Karpas-422 (cell line): ENCODE measurements around the gene ETFB. TPM values are rescaled to one million over a fixed set of nuclear protein-coding genes. Genes with fewer than 3 reads are reported as not detected.

Experiments
- total RNA-seq: library from RNA; depleted of rRNA; stranded (reverse); fragments of >200 nt; shearing (Covaris generic); gene quantifications from 2 replicates; pipeline ENCODE4 v1.2.3, GENCODE V29; 2014; ENCODE audit warnings: low replicate concordance; rRNA removed

ETFB gene
- total RNA-seq, 1 experiment from 2014 or later: 112 TPM

Other genes with a start within 250 kb of the ETFB start
- 0.14 TPM in 1 of 2 replicates, not detected in the other for gene SIGLEC9, start 241.5 kb downstream of the ETFB start, total RNA-seq
- not detected in 2 replicates for gene SIGLEC7, start 224.1 kb downstream of the ETFB start, total RNA-seq
- gene CD33, start 141.3 kb downstream of the ETFB start, total RNA-seq: 18.1 and 19.3 TPM in 2 replicates
- gene SIGLECL1, start 115.3 kb downstream of the ETFB start, total RNA-seq: not detected in 2 replicates
- gene IGLON5, start 54.7 kb downstream of the ETFB start, total RNA-seq: not detected in 2 replicates
- gene VSIG10L, start 24.2 kb downstream of the ETFB start, total RNA-seq: 5.7 and 6.6 TPM in 2 replicates
- 2.3 TPM in 1 of 2 replicates, not detected in the other for gene CLDND2, start 2.6 kb upstream of the ETFB start, total RNA-seq
- gene NKG7, start 6.3 kb upstream of the ETFB start, total RNA-seq: not detected in 2 replicates
- gene LIM2, start 21.6 kb upstream of the ETFB start, total RNA-seq: not detected in 2 replicates
- gene C19orf84, start 24.2 kb upstream of the ETFB start, total RNA-seq: not detected in 2 replicates
- gene SIGLEC10, start 51.3 kb upstream of the ETFB start, total RNA-seq: 500 and 730 TPM in 2 replicates
- not detected in 2 replicates for gene SIGLEC8, start 92.1 kb upstream of the ETFB start, total RNA-seq
- not detected in 2 replicates for gene CEACAM18, start 112.2 kb upstream of the ETFB start, total RNA-seq
- gene SIGLEC12, start 135.4 kb upstream of the ETFB start, total RNA-seq: not detected in 2 replicates
- not detected in 2 replicates for gene SIGLEC6, start 165.3 kb upstream of the ETFB start, total RNA-seq
- gene ZNF175, start 204.9 kb upstream of the ETFB start, total RNA-seq: 8.9 and 17.6 TPM in 2 replicates